Heart left ventricle (tissue), 11 donors: ENCODE results near the gene DHX29. TPM values are rescaled to one million over a fixed set of nuclear protein-coding genes. Genes with fewer than 3 reads are reported as not detected.

Source experiments
- polyA plus RNA-seq, 2 donors: library from polyadenylated mRNA; stranded (reverse); fragments of 200-250 nt; gene quantifications; one replicate each; pipeline ENCODE4 v1.2.3, GENCODE V29; 2013
- total RNA-seq, 9 donors: library from RNA; depleted of rRNA in 2 of 9; stranded (reverse); fragments of >200 nt in 2 of 9; fragmentation: NEBNext Ultra II Directional in 3 of 9; extraction: Animal tissue kit (Norgen Biotek cat#: 25700) in 3 of 9; gene quantifications; one replicate each; pipeline versions ENCODE4 v1.1.0 to v1.2.4, GENCODE V29; 2016 to 2023
- donor health status: ischemic (EF 13 %, LVEDD 7.1; RV severe dilation, severe dysfunction).
- donor health status: healthy with polysubstance abuse.
- donor health status: DM: no; HTN: yes; CAD: no.
- donor health status: DM: no; HTN: no; CAD: no.
- donor health status: ischemic (EF 25% LVEDD 5.7; RV mildly dilated, moderate dysfunction).
- donor health status: healthy.
- donor health status: DM: yes; HTN: yes; CAD: no.
- donor health status: PGD.
- donor health status: nonischemic (EF 23%, LVEDD 6.1; RV moderate dilation, normal function).

The DHX29 gene
- total and polyA plus RNA-seq, 11 donors, result 5.1 to 26.8 (median 22.1) TPM

Other genes starting within 250 kb of the DHX29 start
- 10 to 100 TPM in 1 of 9 donors, 1 to 10 TPM in 2, under 1 TPM in 4, not detected in 2; 0.23 to 17.9 (median 0.61) TPM for gene GZMA, start 205.0 kb downstream of the DHX29 start, total RNA-seq
- gene GZMA, start 205.0 kb downstream of the DHX29 start, polyA plus RNA-seq, result 1 to 10 TPM in 1 of 2 donors, under 1 TPM in 1; 0.42 to 1.3 TPM
- 10 to 100 TPM in 2 of 9 donors, 1 to 10 TPM in 7; 3.9 to 16.1 (median 5.1) TPM for gene GPX8, start 147.5 kb downstream of the DHX29 start, total RNA-seq
- 10 to 100 TPM in 1 of 2 donors, 1 to 10 TPM in 1; 4.0 to 12.2 TPM for gene GPX8, start 147.5 kb downstream of the DHX29 start, polyA plus RNA-seq
- not detected for gene CDC20B, start 134.5 kb downstream of the DHX29 start, total RNA-seq
- not detected for gene CDC20B, start 134.5 kb downstream of the DHX29 start, polyA plus RNA-seq
- gene MCIDAS, start 80.4 kb downstream of the DHX29 start, total RNA-seq, result not detected
- not detected for gene MCIDAS, start 80.4 kb downstream of the DHX29 start, polyA plus RNA-seq
- under 1 TPM in 2 of 9 donors, not detected in 7; 0.23 to 0.36 TPM for gene CCNO, start 74.1 kb downstream of the DHX29 start, total RNA-seq
- under 1 TPM in 1 of 2 donors, not detected in 1; 0.04 TPM for gene CCNO, start 74.1 kb downstream of the DHX29 start, polyA plus RNA-seq
- 10 to 100 TPM; 49.6 to 68.8 (median 58.0) TPM for gene MTREX, start 295 bp upstream of the DHX29 start, total RNA-seq
- gene MTREX, start 295 bp upstream of the DHX29 start, polyA plus RNA-seq, result 10 to 100 TPM; 18.4 to 34.3 TPM
- 100 to 1,000 TPM in 3 of 9 donors, 10 to 100 TPM in 6; 65.0 to 223 (median 81.5) TPM for gene PLPP1, start 227.3 kb upstream of the DHX29 start, total RNA-seq
- 100 to 1,000 TPM in 1 of 2 donors, 10 to 100 TPM in 1; 64.9 to 110 TPM for gene PLPP1, start 227.3 kb upstream of the DHX29 start, polyA plus RNA-seq